GM18507 (cell line): Measurements from ENCODE around the gene MET.
"Not testable (repeated sequence)": the region's sequence is repeated elsewhere in the genome, so short reads cannot be mapped to it uniquely, and the experiment has no call there.

Experiments used
- DNase-seq: peaks from one replicate; pipeline ENCODE4 v3.0.0; 2011; ENCODE audit warnings: low read depth; ENCODE audit not compliant: insufficient read length; ENCODE audit errors: extremely low spot score
- FAIRE-seq: peaks from 2 replicates; lab custom pipeline; 2011; peaks lifted over from hg19 to GRCh38; lab: Jason Lieb, UNC

Gene MET

DNA sequence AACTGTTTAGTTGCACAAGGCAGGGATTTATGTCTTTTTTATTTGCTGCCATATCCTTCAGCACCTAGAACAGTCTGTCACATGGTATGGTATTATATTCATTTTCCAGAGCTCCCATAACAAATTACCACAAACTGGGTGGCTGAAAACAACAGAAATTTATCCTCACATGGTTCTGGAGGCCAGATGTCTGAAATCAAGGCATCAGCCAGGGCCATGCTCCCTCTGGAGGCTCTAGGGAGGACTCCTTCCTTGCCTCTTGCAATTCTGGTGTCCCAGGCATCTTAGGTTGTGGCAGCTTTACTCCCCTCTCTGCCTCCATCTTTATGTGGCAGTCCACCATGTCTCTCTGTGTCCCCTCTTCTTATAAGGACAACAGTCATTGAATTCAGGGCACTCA is 43.1 kb downstream of the MET start:
- DNase-seq = no peak
- FAIRE-seq = no peak

DNA sequence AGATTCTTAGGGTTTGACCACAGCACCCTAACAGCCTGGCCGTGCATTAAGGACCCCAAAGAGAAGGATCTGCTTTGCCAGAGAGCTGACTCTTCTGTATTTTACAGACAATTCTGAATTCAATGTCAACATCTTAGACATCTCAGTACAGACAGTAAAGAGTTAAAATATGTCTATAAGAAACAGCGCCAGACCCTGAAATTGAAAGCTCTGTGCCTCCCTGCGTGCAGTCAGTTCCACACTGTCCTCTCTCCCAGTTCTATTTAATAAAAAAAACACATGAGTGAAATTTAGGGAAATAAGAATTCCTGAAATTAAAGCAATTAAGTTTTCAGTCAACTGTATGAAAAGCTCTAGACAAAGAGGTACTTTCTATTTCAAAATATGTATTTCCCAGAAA is 45.1 kb downstream of the MET start:
- FAIRE-seq = no peak
- DNase-seq = no peak

DNA sequence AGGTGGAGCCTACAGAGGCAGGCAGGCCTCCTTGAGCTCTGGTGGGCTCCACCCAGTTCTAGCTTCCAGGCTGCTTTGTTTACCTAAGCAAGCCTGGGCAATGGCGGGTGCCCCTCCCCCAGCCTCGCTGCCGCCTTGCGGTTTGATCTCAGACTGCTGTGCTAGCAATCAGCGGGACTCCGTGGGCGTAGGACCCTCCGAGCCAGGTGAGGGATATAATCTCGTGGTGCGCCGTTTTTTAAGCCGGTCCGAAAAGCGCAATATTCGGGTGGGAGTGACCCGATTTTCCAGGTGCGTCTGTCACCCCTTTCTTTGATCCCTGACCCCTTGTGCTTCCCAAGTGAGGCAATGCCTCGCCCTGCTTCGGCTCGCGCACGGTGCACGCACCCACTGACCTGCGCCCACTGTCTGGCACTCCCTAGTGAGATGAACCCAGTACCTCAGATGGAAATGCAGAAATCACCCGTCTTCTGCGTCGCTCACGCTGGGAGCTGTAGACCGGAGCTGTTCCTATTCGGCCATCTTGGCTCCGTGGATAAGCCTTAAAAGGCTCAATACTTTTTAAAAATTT is 52.0 kb downstream of the MET start:
- FAIRE-seq, DNase-seq: not testable (repeated sequence)

DNA sequence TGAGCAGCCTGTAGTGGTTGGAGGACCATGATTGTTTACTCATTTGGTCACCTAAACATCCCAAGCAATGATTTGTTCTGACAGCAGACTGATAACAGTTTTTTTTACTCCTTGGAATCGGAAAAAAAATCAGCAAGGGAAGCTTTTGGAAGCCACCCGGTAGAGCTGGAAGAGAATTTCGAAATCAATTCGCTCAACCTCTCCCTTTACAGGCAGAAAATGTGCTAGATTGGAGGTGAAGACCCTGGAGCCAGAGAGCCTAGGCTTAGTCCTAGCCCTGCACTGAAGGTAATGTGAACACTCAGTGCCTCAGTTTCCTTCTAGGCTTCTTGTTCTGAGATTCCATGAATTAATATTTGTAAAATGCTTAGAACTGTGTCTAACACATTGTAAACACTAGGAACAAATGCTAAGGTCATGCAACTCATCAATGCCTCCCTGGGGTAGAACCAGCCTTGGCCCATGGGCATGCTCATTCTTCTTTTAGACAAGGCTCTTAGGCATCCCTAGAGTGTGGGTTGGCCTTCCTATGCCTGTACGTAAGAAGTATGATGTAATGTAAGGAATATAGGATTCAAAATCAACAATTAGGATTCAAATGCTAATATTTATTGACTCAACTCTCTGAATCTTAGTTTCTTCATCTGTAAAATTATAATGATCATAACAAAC is 52.7 kb downstream of the MET start:
- no peak for DNase-seq
- FAIRE-seq = no peak

DNA sequence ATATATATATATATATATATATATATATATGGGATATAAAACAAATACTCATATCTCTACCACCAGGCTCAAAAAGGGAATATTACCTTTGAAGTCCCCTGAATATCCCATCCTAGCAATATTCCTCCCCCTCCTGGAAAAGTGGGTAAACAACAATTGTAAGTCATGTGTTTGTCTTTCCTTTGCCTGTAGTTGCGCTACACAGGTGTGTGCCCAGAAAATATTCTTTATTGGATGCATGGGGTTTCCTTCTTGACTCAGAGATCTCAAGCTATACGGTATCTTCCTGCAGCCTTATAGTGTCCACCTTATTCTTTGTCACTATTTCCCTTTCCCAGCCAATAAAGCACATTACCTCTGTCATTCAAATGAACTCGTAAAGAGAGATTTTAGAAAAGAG is 54.2 kb downstream of the MET start:
- no peak for DNase-seq

DNA sequence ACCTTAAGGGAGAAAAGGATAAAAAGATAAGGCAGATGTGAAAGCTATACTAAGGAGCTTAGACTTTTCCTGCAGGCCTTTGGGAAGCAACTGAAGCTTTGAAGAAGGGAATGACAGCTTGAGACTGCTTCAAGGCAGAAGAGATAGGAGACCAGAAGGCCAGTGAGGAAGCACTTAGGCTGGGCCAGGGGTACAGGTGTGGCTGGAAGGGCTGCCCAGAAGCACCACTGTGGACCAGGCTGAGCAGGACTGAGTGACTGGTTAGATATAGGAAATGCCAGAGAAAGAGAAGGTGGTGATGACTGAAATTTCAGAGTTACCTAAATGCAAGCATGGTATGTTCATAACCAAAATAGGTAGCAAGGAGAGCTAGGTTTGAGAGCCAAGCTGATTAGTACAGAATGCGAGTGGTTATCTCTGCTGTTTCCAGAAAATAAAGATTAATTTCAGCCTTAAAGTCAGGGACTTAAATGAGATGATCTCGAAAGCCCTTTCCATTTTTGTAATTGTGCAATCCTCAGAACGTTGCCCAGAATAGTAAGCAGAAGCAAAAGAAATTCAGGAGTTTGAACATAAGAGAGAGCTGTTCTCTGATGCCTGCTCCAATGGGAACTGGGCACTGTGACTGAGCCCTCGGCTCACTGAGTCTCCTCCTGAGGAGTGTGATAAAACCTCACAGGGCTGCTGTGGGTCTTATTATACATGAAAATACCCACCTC is 54.9 kb downstream of the MET start:
- no peak for FAIRE-seq

More for the DNA sequence above, 54.2 kb downstream of the MET start:
- FAIRE-seq = no peak

DNA sequence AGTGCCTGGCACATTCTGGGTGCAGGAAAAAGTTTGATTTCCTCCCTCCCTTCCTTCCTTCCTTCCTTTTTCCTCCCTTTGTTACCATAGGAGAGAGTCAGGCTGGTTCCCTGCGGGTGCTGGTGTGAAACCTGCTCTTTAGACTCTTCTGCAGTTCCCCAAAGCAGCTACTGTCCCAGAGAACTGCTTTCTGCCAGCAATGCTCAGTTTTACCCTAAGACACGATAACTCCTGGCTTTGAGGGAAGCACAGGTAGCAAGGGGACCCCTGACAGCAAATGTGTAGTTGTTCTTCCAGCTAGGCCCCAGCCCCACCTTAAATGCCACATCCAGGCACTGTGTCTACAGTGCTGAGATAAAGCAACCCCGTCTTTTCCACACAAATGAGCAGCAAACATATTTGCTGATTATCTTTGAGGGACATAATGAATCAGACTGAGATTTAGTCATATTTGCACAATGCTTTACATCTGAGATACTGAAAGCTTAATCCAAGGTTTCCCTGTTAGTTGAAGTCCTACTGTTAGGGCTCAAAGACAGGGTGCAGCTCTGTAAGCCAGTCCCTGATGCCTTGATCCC is 55.5 kb downstream of the MET start:
- DNase-seq = no peak
- FAIRE-seq = no peak

More for the DNA sequence above, 54.9 kb downstream of the MET start:
- DNase-seq = no peak

DNA sequence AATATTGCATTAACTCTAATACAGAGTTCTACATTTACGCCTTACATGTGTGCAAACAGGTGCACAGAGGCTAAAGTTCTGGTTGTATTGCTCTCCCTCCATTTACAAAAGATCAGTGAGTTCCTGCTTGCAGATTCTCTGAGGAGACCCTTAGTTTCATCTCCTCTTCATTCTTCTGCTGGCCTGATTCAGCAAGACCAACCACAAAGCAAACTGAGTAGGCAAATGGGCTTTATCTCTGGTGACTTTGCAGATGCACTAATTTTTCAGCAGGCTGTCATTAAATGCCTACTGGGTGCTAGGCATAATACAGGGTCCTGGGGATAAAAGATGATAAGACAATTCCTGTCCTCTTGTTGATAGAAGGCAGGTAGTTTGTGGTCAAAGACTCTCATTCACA is 56.4 kb downstream of the MET start:
- FAIRE-seq (no peak), DNase-seq (no peak)

DNA sequence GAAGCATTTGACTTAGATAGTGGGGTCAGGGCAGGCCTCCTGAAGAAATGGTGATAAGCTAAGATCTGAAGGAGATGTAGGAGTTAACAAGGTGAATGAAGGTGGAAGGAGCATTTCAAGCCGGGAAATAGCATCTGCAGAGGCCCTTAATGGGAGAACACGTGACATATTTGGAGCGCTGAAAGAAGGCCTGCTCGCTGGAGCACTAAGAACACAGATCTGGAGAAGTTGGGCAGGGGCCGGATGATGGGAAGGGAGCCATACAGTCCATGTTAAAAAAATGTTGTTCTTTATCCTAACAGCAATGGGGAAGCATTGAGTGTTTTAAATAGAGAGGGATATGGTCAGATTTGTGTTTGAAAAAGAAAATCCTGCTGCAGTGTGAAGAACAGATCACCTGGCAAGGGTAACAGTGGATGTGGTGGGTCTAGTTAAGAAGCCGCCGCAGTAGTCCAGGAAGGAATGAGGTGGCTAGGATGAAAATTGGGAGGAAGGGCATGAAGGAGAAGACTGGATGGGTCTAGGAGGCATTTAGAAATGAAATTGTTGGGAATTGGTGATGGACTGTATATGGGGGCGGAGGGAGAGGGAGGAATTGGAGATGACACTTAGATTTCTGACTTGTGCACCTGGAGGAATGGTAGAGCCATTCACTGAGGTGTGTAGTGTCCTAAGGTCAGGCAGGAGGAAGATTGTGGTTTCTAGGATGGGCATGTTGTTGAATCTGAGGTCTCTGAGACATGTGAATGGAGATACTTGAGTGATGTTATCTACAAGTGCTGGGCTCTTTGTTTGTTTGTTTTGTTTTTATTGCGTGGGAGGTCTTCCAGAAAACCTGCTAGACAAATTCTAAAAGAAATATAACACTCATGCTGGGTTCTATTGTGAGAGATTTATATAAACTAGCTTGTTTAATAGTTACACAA is 58.4 kb downstream of the MET start:
- FAIRE-seq = no peak
- DNase-seq = no peak

DNA sequence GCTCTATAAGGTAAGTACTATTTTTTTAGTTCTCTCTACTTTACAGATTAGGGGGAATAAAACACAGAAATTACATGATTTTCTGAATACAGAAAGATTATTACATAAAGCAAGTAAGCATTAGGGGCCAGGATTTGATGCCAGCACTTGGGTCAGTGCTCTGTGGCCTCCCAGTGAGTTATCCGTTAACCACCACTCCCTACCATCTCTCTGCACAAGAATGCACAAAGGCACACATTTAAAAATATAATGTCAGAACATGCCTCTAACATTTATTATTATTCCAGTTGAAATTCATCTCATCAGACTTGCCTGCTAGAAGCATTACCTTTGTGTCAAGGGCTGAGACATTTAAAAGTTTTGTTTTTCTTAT is 59.0 kb downstream of the MET start:
- no peak for FAIRE-seq
- DNase-seq = no peak

DNA sequence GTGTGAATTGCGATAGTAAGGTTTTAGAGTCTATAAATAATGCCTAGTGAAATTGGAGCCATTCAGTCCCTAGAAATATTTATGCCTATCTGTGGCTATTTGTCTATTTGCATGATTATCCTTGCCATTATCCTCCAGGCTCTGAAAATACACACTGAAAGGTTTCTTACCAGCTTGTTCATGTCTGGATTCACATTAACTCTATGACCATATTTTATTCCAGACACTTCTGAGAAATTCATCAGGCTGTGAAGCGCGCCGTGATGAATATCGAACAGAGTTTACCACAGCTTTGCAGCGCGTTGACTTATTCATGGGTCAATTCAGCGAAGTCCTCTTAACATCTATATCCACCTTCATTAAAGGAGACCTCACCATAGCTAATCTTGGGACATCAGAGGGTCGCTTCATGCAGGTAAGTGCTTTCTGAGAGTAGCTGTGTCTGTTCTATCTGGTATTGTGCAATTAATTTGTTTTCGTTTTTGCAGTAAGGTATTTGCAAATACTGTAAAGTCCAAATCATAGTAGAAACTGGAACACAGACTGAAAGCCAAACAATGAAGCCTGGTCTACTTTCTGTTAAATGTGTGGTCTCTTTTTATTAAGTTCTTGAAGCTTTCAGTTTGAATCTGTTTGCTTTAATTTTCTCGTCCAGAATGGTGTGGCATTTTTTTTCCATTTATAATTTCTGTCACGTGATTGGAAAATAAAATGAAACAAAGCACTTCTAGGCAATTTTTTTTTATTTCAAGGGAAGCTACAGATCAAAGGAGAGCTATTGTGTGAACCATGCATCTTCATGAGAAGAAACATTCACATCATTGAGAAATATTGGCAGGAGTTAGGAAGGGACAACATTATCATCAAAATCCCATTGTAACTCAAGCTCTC is 59.7 kb downstream of the MET start:
- FAIRE-seq = no peak
- DNase-seq = no peak

DNA sequence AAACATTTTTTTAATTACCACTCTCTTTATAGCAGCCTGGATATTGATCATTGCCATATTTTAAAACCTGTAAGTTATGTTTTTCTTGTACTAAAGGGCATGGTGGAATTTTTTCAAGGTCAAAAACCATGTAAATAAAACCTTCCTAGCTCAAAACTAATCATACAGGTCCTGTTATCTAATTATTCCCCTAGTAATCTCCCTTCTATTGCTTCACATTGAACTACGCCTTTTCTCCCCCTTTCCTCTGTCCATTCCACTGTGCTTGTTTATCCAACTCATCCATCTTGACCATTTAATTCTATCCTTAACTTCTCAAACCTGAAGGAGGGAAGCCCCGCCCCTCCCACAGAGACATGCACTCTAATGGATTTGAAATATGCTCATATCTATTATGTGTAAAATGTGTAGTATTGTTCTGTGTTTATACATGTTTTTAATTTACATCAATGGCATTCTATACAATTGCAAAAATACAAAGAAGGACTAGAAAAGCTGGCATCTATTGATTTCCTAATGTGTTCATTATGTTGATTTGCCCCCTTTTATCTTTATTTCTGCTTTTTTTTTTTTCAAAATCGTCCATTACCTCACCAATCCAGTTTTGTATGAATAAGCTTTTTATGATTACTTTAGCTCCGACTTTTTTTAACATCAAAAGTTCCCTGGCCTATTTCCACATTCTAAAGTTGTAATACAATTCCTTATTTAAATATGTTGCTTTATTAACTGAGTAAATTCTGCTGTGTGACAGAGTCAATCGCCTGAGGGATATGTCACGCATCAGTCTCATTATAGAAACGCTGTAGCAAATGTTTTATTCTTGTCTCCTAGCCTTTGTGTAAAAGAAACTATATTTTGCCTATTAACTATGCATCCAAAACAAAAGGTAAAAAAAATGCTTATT is 61.0 kb downstream of the MET start:
- FAIRE-seq (no peak), DNase-seq (no peak)

DNA sequence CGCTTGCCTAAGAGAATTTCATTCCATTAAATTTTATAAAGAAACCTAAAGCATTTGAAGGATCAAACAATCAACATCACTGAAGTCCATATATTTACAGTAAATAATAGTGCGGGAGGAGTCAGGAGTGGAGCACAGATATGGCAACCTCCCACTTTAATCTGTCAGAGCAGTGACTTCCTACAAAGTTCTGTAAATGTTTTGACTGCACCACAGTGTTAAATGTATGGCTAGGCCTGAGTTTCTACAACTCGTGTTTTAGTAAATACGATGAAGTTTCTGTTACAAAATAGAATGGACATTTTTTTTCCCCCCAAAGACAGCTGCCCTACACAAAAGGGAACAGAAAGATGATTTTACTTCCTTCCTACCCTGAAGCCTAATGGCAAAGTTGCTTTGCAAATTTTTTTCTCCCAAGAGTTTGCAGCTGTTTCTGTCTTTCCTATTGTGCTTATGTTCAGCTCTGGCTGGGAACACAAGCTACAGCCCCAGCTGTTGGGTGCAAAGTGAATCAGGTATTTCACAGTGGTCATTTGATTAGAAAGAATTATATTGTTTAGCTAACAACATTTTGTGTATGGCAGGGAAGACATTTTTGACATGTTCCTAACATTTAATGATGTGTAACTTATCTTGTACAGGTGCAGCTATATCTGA is 62.1 kb downstream of the MET start:
- DNase-seq (no peak), FAIRE-seq (no peak)

DNA sequence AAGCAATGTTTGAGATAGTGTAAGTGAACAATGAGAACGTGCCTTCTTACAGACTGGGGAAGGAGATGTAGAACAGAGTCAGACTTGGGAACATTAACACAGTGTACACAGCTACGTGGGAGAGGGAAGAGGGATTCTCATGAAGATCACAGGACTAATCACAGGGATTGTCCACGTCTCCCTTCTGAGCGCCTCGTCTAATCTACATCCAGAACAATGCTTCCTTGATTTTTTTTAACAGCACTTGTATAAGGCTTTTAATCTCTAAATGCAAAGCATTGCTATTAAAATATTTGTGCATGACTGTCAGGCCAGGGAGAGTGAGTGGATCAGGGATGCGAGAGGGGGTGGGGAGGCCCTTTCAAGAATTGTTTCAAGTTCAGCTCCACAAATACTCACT is 62.7 kb downstream of the MET start:
- DNase-seq (no peak), FAIRE-seq (no peak)

DNA sequence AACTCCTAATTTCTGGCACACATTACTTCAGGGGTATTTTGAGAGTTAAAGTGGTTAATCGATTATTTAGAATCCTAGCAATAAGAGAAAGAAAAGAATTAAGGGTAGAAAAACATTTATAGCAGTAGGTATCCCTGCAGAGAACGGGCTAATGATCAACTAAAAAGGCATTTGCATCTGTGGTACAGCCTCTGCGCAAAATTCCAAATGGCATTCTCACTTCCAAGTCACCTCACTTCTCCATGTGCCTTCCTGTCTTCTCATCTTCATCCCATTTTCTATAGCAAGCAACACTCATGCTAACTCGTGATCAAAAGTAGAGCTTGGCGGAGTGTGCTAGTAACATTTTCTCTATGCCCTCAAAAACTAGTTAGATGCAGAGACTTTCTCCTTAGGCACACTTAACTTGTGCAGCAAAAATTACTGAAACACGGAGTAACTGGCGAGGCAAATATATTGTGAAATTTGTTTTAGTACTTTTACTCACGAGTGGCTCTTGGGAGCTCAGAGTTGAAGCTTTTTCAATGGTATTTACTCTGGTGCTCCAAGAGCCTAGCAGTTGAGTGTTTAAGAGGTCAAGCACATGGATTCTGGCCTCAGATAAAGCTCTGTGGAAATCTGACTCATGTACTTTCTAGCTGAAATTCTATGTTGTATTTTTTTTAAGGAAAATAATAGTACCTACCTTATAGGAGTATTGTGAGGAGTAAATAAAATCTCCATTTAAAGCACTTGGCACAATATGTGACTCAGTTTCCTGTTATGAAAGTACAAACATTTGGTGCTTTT is 65.1 kb downstream of the MET start:
- DNase-seq (no peak), FAIRE-seq (no peak)

DNA sequence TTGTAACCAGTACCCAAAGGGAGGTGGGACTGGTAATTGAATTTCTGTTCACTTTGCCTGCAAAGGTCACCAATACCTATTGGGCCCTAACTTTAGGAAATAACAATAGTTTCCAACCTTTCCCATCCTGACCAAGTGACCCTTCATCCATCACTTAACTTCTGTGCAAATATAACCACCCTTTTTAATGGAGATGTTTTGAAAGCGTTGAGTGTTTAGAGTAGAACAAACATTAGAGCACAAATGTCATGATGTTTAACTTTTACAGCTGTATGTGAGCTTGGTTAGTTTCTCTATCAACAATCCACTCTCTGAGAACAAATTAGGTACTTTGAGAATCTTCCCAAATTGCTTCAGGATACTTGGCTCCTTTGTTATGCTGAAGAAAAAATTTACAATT is 66.4 kb downstream of the MET start:
- no peak for FAIRE-seq

DNA sequence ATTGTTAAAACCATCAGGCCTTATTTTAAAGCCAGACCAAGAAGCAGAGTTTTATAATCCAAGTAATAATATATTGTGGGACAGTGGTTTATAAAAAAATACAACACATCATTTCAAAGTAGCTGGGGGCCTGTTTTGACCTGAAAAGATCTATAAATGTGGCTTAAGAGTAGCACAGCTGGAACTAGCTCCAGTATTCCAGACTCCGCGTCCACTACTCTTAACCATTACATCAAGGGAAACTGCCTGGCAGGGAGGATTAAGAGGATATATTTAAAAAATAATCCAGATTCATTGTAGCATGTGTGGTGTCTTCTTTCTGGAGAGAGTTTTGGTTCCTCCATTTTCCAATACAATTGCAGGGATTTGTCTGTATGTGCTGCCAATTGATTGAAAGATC is 67.3 kb downstream of the MET start:
- FAIRE-seq = no peak
- no peak for DNase-seq

More for the DNA sequence above, 66.4 kb downstream of the MET start:
- DNase-seq = no peak
